ENCODE results near the gene IFT20. TPM values are rescaled to one million over a fixed set of nuclear protein-coding genes. Genes with fewer than 3 reads are reported as not detected.

The IFT20 gene
- 24.2 TPM for total RNA-seq

GRCh38 chr17:28335201-28335958, at the start of gene IFT20, which contains the start of gene TNFAIP1:
Gene IFT20 (minus strand): TSS chr17:28335472. CDS start chr17:28331985, 3,487 bp downstream.
Gene TNFAIP1 (plus strand): TSS chr17:28335761. CDS start chr17:28339522, 3,761 bp downstream.
- DNase-seq (ENCODE audit: low spot score) (peak; percentile 99), ATAC-seq (peak; percentile 93)

GRCh38 chr17:28385037-28385400, 49.7 kb upstream of the IFT20 start:
- DNase-seq (ENCODE audit: low spot score) (no peak), ATAC-seq (peak; percentile 51)

- DNase-seq (ENCODE audit: low spot score) (peak; percentile 84), ATAC-seq (peak; percentile 83)
These were observed 49.2 kb upstream of the IFT20 start for GRCh38 chr17:28384281-28385036.

- peak; percentile 75 for ATAC-seq
- DNase-seq (ENCODE audit: low spot score): peak; percentile 75
These were observed 46.0 kb upstream of the IFT20 start for GRCh38 chr17:28381141-28381825.

GRCh38 chr17:28379814-28380801, 44.8 kb upstream of the IFT20 start:
- ATAC-seq (peak; percentile 3), DNase-seq (ENCODE audit: low spot score) (no peak)

GRCh38 chr17:28372945-28373274, 37.6 kb upstream of the IFT20 start:
- no peak for DNase-seq (ENCODE audit: low spot score)
- ATAC-seq: no peak

- DNase-seq (ENCODE audit: low spot score) (no peak), ATAC-seq (no peak)
These were observed 37.1 kb upstream of the IFT20 start for GRCh38 chr17:28372203-28372944.

- ATAC-seq (peak; percentile 64), DNase-seq (ENCODE audit: low spot score) (peak; percentile 93)
These were observed 36.3 kb upstream of the IFT20 start, which contains the start of gene SARM1 for GRCh38 chr17:28371245-28372202. Gene SARM1 (plus strand): TSS chr17:28371694. CDS start chr17:28372033, 339 bp downstream.

GRCh38 chr17:28370744-28371103, 35.5 kb upstream of the IFT20 start:
- DNase-seq (ENCODE audit: low spot score) (no peak), ATAC-seq (peak; percentile 0)

GRCh38 chr17:28370035-28370743, 34.9 kb upstream of the IFT20 start, which contains the start of gene VTN:
Gene VTN (minus strand): TSS chr17:28370307. CDS start chr17:28370203, 104 bp downstream.
- DNase-seq (ENCODE audit: low spot score): peak; percentile 94
- peak; percentile 66 for ATAC-seq

- DNase-seq (ENCODE audit: low spot score): no peak
These were observed 34.4 kb upstream of the IFT20 start for GRCh38 chr17:28369684-28370034.

GRCh38 chr17:28368915-28369683, 33.8 kb upstream of the IFT20 start:
- no peak for DNase-seq (ENCODE audit: low spot score)

More at GRCh38 chr17:28369684-28370034, 34.4 kb upstream of the IFT20 start:
- ATAC-seq: peak; percentile 1

GRCh38 chr17:28368306-28368831, 33.1 kb upstream of the IFT20 start:
- ATAC-seq: peak; percentile 40
- peak; percentile 88 for DNase-seq (ENCODE audit: low spot score)

More at GRCh38 chr17:28368915-28369683, 33.8 kb upstream of the IFT20 start:
- ATAC-seq: no peak

- no peak for ATAC-seq
- peak; percentile 57 for DNase-seq (ENCODE audit: low spot score)
These were observed 32.5 kb upstream of the IFT20 start for GRCh38 chr17:28367641-28368305.

GRCh38 chr17:28366605-28367004, 31.3 kb upstream of the IFT20 start:
- no peak for ATAC-seq
- DNase-seq (ENCODE audit: low spot score): no peak

- ATAC-seq: peak; percentile 9
- DNase-seq (ENCODE audit: low spot score): no peak
These were observed 30.2 kb upstream of the IFT20 start for GRCh38 chr17:28365487-28365886.
